DMS114 treated with DMSO at 0.1 percent for 48 hours (cell line): Measurements from ENCODE around the gene HOXD4.

Experiments
- DNase-seq: peaks from one replicate; lab custom pipeline; 2025; ENCODE audit not compliant: unreplicated experiment; lab: John Stamatoyannopoulos, UW

The HOXD4 gene

GRCh38 chr2:176114120-176114929, 37.0 kb upstream of the HOXD4 start:
- no peak for DNase-seq

- DNase-seq, result no peak
These were observed 36.3 kb upstream of the HOXD4 start for GRCh38 chr2:176114930-176115625.

- no peak for DNase-seq
These were observed 35.2 kb upstream of the HOXD4 start, which contains the start of gene HOXD10 for GRCh38 chr2:176115883-176116813. HOXD10 (plus strand) TSS chr2:176116778; CDS start chr2:176116834, 56 bp downstream.

GRCh38 chr2:176117162-176117822, 34.1 kb upstream of the HOXD4 start:
- no peak for DNase-seq

GRCh38 chr2:176117823-176118371, 33.5 kb upstream of the HOXD4 start:
- no peak for DNase-seq

GRCh38 chr2:176118601-176119339, 32.6 kb upstream of the HOXD4 start:
- no peak for DNase-seq

- no peak for DNase-seq
These were observed 30.8 kb upstream of the HOXD4 start for GRCh38 chr2:176120364-176121189.

- DNase-seq, result no peak
These were observed 29.9 kb upstream of the HOXD4 start for GRCh38 chr2:176121190-176122051.

- DNase-seq, result no peak
These were observed 29.2 kb upstream of the HOXD4 start for GRCh38 chr2:176122052-176122682.

- no peak for DNase-seq
These were observed 28.5 kb upstream of the HOXD4 start, which contains the start of gene HOXD9 for GRCh38 chr2:176122683-176123410. HOXD9 (plus strand) TSS chr2:176122719; CDS start chr2:176122769, 50 bp downstream.

GRCh38 chr2:176123411-176124109, 27.8 kb upstream of the HOXD4 start:
- DNase-seq, result no peak

GRCh38 chr2:176124110-176124946, 27.0 kb upstream of the HOXD4 start:
- no peak for DNase-seq

- no peak for DNase-seq
These were observed 26.2 kb upstream of the HOXD4 start for GRCh38 chr2:176124947-176125771.

GRCh38 chr2:176125772-176126054, 25.6 kb upstream of the HOXD4 start:
- DNase-seq, result no peak
